ENCODE results near the gene KCNQ2.

The KCNQ2 gene

DNA sequence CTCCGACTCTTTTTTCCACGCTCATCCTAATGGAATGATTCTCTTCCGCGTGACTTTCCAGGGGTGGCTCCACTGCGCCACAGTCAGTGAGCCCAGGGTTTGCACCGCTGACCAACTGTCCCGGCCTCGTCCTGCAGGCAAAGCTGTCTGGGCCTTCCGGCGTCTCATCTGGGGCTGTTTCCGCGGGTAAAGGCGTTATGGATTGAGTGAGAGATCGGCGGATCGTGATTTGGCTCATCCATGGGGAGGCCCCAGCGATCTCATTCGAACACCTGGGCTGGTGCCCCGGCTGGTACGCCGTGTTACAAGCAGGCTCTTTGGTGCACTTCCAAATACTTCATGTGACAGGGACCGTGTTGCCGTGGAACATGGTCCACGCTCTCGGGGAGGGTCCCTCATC is 47.8 kb downstream of the KCNQ2 start:
- TF ChIP-seq, protein P1, sequence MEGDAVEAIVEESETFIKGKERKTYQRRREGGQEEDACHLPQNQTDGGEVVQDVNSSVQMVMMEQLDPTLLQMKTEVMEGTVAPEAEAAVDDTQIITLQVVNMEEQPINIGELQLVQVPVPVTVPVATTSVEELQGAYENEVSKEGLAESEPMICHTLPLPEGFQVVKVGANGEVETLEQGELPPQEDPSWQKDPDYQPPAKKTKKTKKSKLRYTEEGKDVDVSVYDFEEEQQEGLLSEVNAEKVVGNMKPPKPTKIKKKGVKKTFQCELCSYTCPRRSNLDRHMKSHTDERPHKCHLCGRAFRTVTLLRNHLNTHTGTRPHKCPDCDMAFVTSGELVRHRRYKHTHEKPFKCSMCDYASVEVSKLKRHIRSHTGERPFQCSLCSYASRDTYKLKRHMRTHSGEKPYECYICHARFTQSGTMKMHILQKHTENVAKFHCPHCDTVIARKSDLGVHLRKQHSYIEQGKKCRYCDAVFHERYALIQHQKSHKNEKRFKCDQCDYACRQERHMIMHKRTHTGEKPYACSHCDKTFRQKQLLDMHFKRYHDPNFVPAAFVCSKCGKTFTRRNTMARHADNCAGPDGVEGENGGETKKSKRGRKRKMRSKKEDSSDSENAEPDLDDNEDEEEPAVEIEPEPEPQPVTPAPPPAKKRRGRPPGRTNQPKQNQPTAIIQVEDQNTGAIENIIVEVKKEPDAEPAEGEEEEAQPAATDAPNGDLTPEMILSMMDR (conservative IDR thresholded peaks at IDR 0.05; ENCODE audit: control insufficient read depth, insufficient read depth, low read depth, low read length) = no peak
- DNase-seq (ENCODE audit: low read depth) = no peak
- H3K4me3 ChIP-seq (ENCODE audit: control insufficient read depth, low read depth, low read length) = no peak overlapping the region

DNA sequence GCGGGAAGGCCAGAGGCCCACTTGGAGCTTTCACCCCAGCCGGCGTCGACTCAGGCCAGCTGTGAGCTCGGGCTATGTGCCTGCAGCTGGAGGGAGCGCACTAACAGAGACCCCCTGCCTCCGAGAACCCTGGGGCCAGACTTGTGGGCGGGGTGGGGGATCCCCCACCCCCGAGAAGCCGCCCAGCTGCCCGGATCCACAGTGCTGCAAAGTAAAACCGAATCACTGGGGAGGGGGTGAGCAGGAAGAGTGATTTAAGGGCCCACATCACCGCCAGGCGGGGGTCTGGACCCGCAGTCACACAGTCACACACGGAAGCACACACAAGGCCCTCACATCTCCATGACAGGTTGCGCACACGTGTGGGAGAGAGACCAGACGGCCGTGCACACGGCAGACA is 48.7 kb downstream of the KCNQ2 start:
- TF ChIP-seq, protein P1 (conservative IDR thresholded peaks at IDR 0.05; ENCODE audit: control insufficient read depth, insufficient read depth, low read depth, low read length) = no peak
- DNase-seq (ENCODE audit: low read depth) = no peak
- no peak overlapping the region for H3K4me3 ChIP-seq (ENCODE audit: control insufficient read depth, low read depth, low read length)

DNA sequence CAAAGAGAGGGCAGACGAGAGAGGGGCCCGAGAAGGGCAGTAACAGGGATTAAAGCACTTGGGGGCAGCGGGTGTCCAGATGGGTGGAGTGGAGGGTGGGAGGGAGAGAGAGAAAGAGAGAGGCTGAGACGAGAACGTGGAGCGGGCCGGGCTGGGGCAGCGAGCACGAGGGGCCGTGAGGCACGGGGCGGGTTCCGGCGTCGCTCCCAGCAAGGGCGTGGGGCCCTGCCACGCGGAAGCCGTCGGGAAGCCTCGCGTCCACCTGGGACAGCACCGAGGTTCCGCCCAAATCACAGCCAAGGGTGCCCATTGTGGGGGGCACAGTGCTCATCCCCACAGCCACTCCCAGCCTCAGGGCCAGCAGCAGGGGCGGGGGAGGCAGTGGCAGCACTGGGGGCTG is 49.8 kb downstream of the KCNQ2 start:
- no peak overlapping the region for H3K4me3 ChIP-seq (ENCODE audit: control insufficient read depth, low read depth, low read length)
- DNase-seq (ENCODE audit: low read depth) = no peak
- TF ChIP-seq, protein P1 (conservative IDR thresholded peaks at IDR 0.05; ENCODE audit: control insufficient read depth, insufficient read depth, low read depth, low read length) = no peak

DNA sequence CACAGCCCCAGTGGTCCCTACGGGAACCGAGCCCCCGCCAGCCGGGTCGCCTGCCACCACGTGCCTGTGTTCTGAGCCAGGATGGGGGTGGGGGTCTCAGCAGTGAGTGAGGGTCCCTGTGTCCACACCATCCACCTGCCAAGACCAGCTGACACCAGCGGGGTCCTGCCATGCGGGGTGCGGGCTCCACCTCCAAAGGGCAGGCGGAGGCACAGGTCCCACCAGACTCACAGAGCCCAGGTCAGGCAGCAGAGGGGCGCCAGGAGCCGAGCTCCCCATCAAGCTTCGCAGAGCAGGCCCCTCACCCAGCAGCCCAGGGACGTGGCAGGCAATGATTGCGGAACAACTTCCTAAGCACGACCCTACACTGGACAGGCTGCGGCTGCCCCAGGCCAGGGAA is 50.5 kb downstream of the KCNQ2 start:
- TF ChIP-seq, protein P1 (conservative IDR thresholded peaks at IDR 0.05; ENCODE audit: control insufficient read depth, insufficient read depth, low read depth, low read length) = no peak
- H3K4me3 ChIP-seq (ENCODE audit: control insufficient read depth, low read depth, low read length) = no peak overlapping the region
- DNase-seq (ENCODE audit: low read depth) = no peak

DNA sequence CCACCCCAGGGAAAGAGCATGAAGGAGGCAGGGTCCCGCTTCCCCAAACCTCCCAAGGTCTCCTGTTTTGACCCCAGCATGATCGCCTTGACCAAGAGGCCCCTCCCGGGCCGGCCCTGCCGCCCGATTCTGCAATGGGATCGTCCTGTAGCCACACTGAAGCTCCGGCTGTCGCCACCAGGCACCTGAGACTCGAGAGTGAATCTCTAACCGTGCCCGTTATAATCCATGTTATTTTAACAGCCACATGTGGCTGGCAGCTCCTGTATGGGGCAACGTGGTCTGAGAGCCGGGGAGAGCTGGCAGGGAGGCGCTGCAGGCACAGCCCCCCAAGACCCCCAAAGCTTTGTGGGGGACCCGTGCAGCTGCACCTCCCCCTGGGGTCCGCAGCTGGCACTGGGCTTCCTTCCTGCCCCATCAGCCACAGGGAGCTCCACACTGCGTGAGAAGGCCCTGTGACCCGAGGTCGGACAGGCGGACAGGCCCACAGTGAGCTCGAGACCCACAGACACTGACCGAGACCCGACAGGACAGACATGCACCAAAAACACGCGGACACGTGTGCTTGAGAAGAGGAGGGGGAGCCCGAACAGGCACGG is 51.3 kb downstream of the KCNQ2 start:
- DNase-seq (ENCODE audit: low read depth) = no peak
- TF ChIP-seq, protein P1 (conservative IDR thresholded peaks at IDR 0.05; ENCODE audit: control insufficient read depth, insufficient read depth, low read depth, low read length) = no peak
- H3K4me3 ChIP-seq (ENCODE audit: control insufficient read depth, low read depth, low read length) = no peak overlapping the region

DNA sequence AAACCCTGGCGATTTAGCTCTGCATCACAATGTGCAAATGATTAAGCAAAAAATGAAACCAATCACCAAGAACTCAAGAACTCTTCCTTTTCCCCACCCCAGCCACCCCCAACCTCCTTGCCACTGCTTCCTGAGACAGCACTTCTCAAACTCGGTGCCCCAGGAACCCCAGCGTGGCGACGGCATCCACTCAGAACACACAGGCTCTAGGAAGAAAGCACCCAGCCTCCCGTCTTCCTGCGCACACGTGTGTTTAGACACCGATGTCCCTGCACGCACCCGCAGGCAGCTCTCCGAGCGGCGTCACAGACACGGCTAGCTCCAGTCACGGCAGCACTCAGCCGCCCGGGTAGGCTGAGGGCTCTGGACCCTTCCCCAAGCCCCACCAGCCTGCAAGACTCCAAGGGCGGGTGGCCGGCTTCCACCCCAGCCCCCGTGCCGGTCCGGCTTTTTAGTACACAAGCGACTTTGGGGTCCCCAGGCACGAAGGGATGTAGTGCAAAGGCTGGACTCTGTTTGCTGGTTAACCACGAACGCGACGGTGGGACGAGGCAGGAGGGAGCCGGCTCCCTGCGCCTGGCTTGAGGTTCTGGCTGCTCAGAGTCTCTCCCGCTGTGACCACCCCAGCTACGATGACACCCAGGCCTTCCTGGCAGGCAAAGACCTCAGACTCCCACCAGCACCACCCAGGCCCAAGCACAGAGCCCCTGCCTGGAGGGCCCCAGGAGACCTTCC is 51.9 kb downstream of the KCNQ2 start:
- DNase-seq (ENCODE audit: low read depth) = no peak
- no peak overlapping the region for H3K4me3 ChIP-seq (ENCODE audit: control insufficient read depth, low read depth, low read length)
- TF ChIP-seq, protein P1 (conservative IDR thresholded peaks at IDR 0.05; ENCODE audit: control insufficient read depth, insufficient read depth, low read depth, low read length) = no peak

All from fibroblast of mammary gland (primary cell).